Natural killer cell (primary cell): Measurements from ENCODE around the gene NLRC4. TPM values are rescaled to one million over a fixed set of nuclear protein-coding genes. Genes with fewer than 3 reads are reported as not detected.

ENCODE experiments used
- ATAC-seq, 3 donors: fragments of 150-1000 bp in 2 of 3; fragments of 200-7000 bp in 1 of 3; cut with Tn5 transposase; 1 replicate in 1 of 3; 2 replicates in 2 of 3; pipeline ENCODE4 v1.10.0; 2021; ENCODE audit warnings: mild to moderate bottlenecking in 2 of 3, moderate library complexity in 2 of 3
- DNase-seq, 2 donors: peaks; one replicate each; pipeline versions ENCODE4 v3.0.0 to v3.0.0-alpha.2; 2013 to 2021; ENCODE audit warnings: mixed read lengths in 1 of 2
- H3K27ac ChIP-seq: one replicate; pipeline ENCODE4 v1.5.1; 2013; ENCODE audit warnings: mild to moderate bottlenecking, low read length
- H3K27me3 ChIP-seq: one replicate; pipeline ENCODE4 v1.6.1; 2013; ENCODE audit warnings: low read length; ENCODE audit not compliant: control insufficient read depth, insufficient read depth
- H3K36me3 ChIP-seq: one replicate; pipeline ENCODE4 v1.6.1; 2013; ENCODE audit warnings: low read length; ENCODE audit not compliant: control insufficient read depth, insufficient read depth
- H3K4me1 ChIP-seq: one replicate; pipeline ENCODE4 v1.6.1; 2013; ENCODE audit warnings: low read length; ENCODE audit not compliant: control insufficient read depth, insufficient read depth
- H3K4me3 ChIP-seq: one replicate; pipeline ENCODE4 v1.5.1; 2013; ENCODE audit warnings: low read length
- H3K9me3 ChIP-seq: one replicate; pipeline ENCODE4 v1.6.1; 2013; ENCODE audit warnings: low read length; ENCODE audit not compliant: control insufficient read depth, insufficient read depth
- H3K27ac Mint-ChIP-seq, 2 donors: one replicate each; pipeline ENCODE4 v1.8.0; 2022; ENCODE audit warnings: mild to moderate bottlenecking in 2 of 2, mixed read lengths in 2 of 2, moderate library complexity in 1 of 2
- H3K27me3 Mint-ChIP-seq, 2 donors: one replicate each; pipeline ENCODE4 v1.8.0; 2022; ENCODE audit warnings: low read depth in 2 of 2, mixed read lengths in 2 of 2
- H3K36me3 Mint-ChIP-seq: one replicate; pipeline ENCODE4 v1.8.0; 2022; ENCODE audit warnings: mixed read lengths
- H3K4me1 Mint-ChIP-seq, 2 donors: one replicate each; pipeline ENCODE4 v1.8.0; 2022; ENCODE audit warnings: mixed read lengths in 2 of 2
- H3K4me3 Mint-ChIP-seq: one replicate; pipeline ENCODE4 v1.8.0; 2022; ENCODE audit warnings: mild to moderate bottlenecking, moderate library complexity, mixed read lengths
- H3K9me3 Mint-ChIP-seq, 2 donors: one replicate each; pipeline ENCODE4 v1.8.0; 2022; ENCODE audit warnings: mixed read lengths in 2 of 2
- CTCF ChIP-seq: fragments of 200-600 bp; IDR thresholded peaks from one replicate; pipeline ENCODE4 v1.8.0; 2022; ENCODE audit warnings: antibody characterized with exemption
- WGBS: methylation state at CpG from one replicate; pipeline ENCODE4 v1.1.7; 2013; ENCODE audit warnings: missing lambda C conversion rate; ENCODE audit not compliant: insufficient coverage; 5-methylcytosine and 5-hydroxymethylcytosine counted together
- intact Hi-C: fragments of 100-400 bp; cut with micrococcal nuclease; formaldehyde crosslinking; loops from one replicate; pipeline ENCODE4 v1.14.2; 2022
- total RNA-seq, 4 donors: library from RNA; stranded (reverse); fragments of 120-200 nt in 1 of 4; gene quantifications; one replicate each; pipeline versions ENCODE4 v1.2.3 to v1.2.4, GENCODE V29; 2013 to 2022

The NLRC4 gene
- total RNA-seq, 3 donors from 2014 or later (not counting 1 experiment from before 2014, with no cell fraction given): 0.30 to 0.54 (median 0.36) TPM

DNA sequence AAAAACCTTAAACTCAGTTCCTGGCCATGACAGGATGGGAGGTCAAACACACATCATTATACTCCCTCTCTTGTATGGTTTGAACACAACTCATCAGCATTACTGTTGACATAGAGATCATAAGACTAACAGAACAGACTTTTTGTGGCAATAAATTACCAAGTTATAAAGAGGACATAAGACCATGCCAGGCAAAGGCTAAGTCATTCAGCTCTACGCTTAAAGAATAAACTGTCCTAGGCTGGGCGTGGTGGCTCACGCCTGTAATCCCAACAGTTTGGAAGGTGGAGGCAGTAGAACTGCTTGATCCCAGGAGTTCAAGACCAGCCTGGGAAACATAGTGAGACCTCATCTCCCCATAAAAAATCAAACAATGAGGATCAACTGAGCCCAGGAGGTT, 16.4 kb downstream of the NLRC4 start:
- no peak for TF ChIP-seq CTCF
- Histone ChIP-seq H3K4me1 (no peaks in the 10 kb centered on the region), H3K27ac (no peak overlapping the region), H3K36me3 (no peaks in the 10 kb centered on the region), H3K4me3 (no peak overlapping the region), H3K27me3 (no peaks in the 10 kb centered on the region), H3K9me3 (no peaks in the 10 kb centered on the region)
- Mint-ChIP-seq H3K4me1 (no peaks in the 10 kb centered on the region), H3K4me3 (no peak overlapping the region), H3K36me3 (no peaks in the 10 kb centered on the region), H3K9me3 (no peaks in the 10 kb centered on the region), H3K27ac (no peak overlapping the region), H3K27me3 (no peaks in the 10 kb centered on the region)
- no peak for DNase-seq
- ATAC-seq: no peak
- intact Hi-C loops: no loop called here
- WGBS: 96% methylated on average over 3 of the region's 3 CpGs

- H3K27me3 ChIP-seq: no peaks in the 10 kb centered on the region
- DNase-seq: no peak
- 94% methylated on average over 2 of the region's 4 CpGs for WGBS
- no peak for TF ChIP-seq CTCF
- Mint-ChIP-seq H3K4me1 (no peaks in the 10 kb centered on the region), H3K27ac (no peak overlapping the region), H3K9me3 (no peaks in the 10 kb centered on the region), H3K36me3 (no peaks in the 10 kb centered on the region), H3K27me3 (no peaks in the 10 kb centered on the region), H3K4me3 (no peak overlapping the region)
- H3K27ac ChIP-seq: no peak overlapping the region
- H3K4me1 ChIP-seq: no peaks in the 10 kb centered on the region
- intact Hi-C loops: no loop called here
- no peak overlapping the region for H3K4me3 ChIP-seq
- no peak for ATAC-seq
- no peaks in the 10 kb centered on the region for H3K36me3 ChIP-seq
- no peaks in the 10 kb centered on the region for H3K9me3 ChIP-seq
Measured at GRCh38 chr2:32246911-32247310, 17.8 kb downstream of the NLRC4 start.

DNA sequence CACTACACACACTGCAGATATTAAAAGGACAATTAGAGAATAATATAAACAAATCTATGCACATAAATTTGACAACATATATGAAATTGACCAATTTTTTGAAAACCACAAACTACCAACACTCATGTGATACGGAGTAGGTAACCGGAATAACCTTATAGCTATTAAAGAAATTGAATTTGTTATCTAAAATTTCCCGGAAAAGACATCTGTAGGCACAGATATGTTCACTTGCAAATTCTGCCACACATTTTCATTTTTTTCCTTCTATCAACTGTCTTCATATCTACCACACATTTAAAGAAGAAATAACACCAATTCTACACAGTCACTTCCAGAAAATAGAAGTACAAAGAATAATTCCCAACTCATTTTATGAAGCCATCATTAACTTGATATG, 22.4 kb downstream of the NLRC4 start:
- intact Hi-C loops: no loop called here
- Histone ChIP-seq H3K4me3 (no peak overlapping the region), H3K27me3 (no peaks in the 10 kb centered on the region), H3K27ac (no peak overlapping the region), H3K9me3 (no peaks in the 10 kb centered on the region), H3K36me3 (peaks cover 2% of the 10 kb centered on the region), H3K4me1 (no peaks in the 10 kb centered on the region)
- TF ChIP-seq CTCF: no peak
- DNase-seq (no peak), ATAC-seq (no peak)
- 90% methylated on average over 2 of the region's 3 CpGs for WGBS
- Mint-ChIP-seq H3K4me1 (no peaks in the 10 kb centered on the region), H3K4me3 (no peak overlapping the region), H3K27me3 (no peaks in the 10 kb centered on the region), H3K9me3 (no peaks in the 10 kb centered on the region), H3K27ac (no peak overlapping the region), H3K36me3 (peaks cover 9% of the 10 kb centered on the region)

GRCh38 chr2:32237996-32238395, 26.7 kb downstream of the NLRC4 start:
- WGBS: 95% methylated on average over 1 of the region's 2 CpGs
- Mint-ChIP-seq H3K27me3 (no peaks in the 10 kb centered on the region), H3K4me1 (no peaks in the 10 kb centered on the region), H3K36me3 (peaks cover 9% of the 10 kb centered on the region), H3K9me3 (no peaks in the 10 kb centered on the region), H3K4me3 (no peak overlapping the region), H3K27ac (no peak overlapping the region)
- Histone ChIP-seq H3K36me3 (peaks cover 2% of the 10 kb centered on the region), H3K9me3 (no peaks in the 10 kb centered on the region), H3K27ac (no peak overlapping the region), H3K4me3 (no peak overlapping the region), H3K27me3 (no peaks in the 10 kb centered on the region), H3K4me1 (no peaks in the 10 kb centered on the region)
- no peak for TF ChIP-seq CTCF
- intact Hi-C loops: no loop called here
- no peak for ATAC-seq
- DNase-seq: no peak
